Esophagus (tissue), 2 donors: ENCODE data around the gene LHCGR. TPM values are rescaled to one million over a fixed set of nuclear protein-coding genes. Genes with fewer than 3 reads are reported as not detected.

ENCODE experiments used
- H3K27ac ChIP-seq, 2 donors: one replicate each; pipeline ENCODE4 v1.5.1; 2013; ENCODE audit warnings: low read depth in 2 of 2, mild to moderate bottlenecking in 2 of 2, inconsistent platforms in 1 of 2, low read length in 1 of 2, moderate library complexity in 1 of 2
- H3K27me3 ChIP-seq, 2 donors: one replicate each; pipeline ENCODE4 v1.6.1; 2013; ENCODE audit warnings: low read length in 2 of 2, control low read depth in 1 of 2, mild to moderate bottlenecking in 1 of 2; ENCODE audit not compliant: insufficient read depth in 2 of 2, control insufficient read depth in 1 of 2
- H3K36me3 ChIP-seq, 2 donors: one replicate each; pipeline ENCODE4 v1.6.1; 2013; ENCODE audit warnings: low read length in 1 of 2; ENCODE audit not compliant: control insufficient read depth in 2 of 2, insufficient read depth in 2 of 2
- H3K4me1 ChIP-seq, 2 donors: one replicate each; pipeline ENCODE4 v1.6.1; 2013; ENCODE audit warnings: low read length in 1 of 2; ENCODE audit not compliant: control insufficient read depth in 2 of 2, insufficient read depth in 2 of 2
- H3K4me3 ChIP-seq, 2 donors: one replicate each; pipeline ENCODE4 v1.5.1; 2013; ENCODE audit warnings: low read length in 2 of 2, mild to moderate bottlenecking in 2 of 2, low read depth in 1 of 2, moderate library complexity in 1 of 2
- H3K9me3 ChIP-seq, 2 donors: one replicate each; pipeline ENCODE4 v1.6.1; 2013; ENCODE audit warnings: mild to moderate bottlenecking in 2 of 2, low read depth in 1 of 2, low read length in 1 of 2, moderate library complexity in 1 of 2; ENCODE audit not compliant: control insufficient read depth in 2 of 2, insufficient read depth in 1 of 2
- WGBS, 2 donors: extraction: QIAGEN DNeasy Blood & Tissue Kit; methylation state at CpG; one replicate each; pipeline ENCODE4 v1.1.7; 2013; 5-methylcytosine and 5-hydroxymethylcytosine counted together
- polyA plus RNA-seq, 2 donors: library from polyadenylated mRNA; stranded (reverse); fragments of 200-250 nt; gene quantifications; one replicate each; pipeline ENCODE4 v1.2.3, GENCODE V29; 2013
- donor health status: healthy with polysubstance abuse.
- donor health status: Bipolar disorder and iron deficiency.

The LHCGR gene
- polyA plus RNA-seq, 2 donors, result 0.59 to 1.1 TPM

DNA sequence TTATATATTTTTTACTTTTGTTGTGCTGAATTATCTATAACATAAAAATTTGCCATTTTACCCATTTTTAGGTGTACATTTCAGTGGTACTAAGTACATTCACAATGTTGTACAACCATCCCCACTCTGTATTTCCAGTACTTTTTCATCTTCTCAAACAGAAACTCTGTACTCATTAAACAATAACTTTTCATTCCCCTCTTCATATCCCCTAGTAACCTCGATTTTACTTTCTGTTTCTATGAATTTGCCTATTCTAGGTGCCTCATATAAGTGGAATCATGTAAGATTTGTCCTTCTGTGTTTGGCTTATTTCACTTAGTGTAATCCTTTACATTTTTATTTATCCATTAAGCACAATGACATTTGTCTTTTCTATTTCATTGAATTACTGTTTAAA is 86.5 kb downstream of the LHCGR start:
- H3K27me3 ChIP-seq, result no peaks in the 10 kb centered on the region
- 56 to 62% methylated on average over 1 of the region's 1 CpG for whole genome bisulfite sequencing, 2 donors
- H3K27ac ChIP-seq, result no peak overlapping the region
- no peak overlapping the region for H3K4me3 ChIP-seq
- H3K4me1 ChIP-seq, result no peaks in the 10 kb centered on the region
- H3K36me3 ChIP-seq, result no peaks in the 10 kb centered on the region
- H3K9me3 ChIP-seq, result no peaks in the 10 kb centered on the region

DNA sequence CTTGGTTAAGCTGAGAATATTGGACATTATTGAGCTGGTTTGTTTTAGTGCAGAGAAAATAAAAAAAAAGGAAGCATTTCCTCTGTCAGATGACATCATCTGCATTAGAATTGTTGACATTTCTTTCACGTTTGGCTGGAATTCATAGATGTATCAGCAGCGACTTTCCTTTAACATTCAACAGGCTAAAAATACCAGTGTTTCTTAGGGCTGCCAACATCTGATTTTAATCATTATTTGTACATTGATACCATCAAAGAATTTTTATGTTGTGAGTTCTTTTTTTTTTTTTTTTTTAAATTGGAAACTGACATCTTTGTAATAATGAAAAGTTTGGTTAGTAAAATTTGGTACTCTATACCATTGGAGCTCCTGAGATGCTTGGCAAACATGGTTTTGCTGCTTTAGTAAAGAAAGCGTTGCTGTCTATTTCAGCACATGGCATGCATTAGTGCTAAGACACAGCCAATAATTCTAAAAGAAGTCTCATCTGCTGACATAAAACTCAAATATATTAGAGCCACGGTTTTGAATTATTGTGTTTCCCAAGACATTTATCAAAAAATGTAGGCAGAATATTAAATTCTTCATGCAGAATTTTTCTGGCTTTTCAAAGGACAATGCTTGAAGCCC is 104.2 kb downstream of the LHCGR start:
- H3K27ac ChIP-seq, result no peak overlapping the region
- no peaks in the 10 kb centered on the region for H3K27me3 ChIP-seq
- H3K4me3 ChIP-seq, result no peak overlapping the region
- no peaks in the 10 kb centered on the region for H3K9me3 ChIP-seq
- 32 to 36% methylated on average over 4 of the region's 4 CpGs for WGBS, 2 donors
- no peaks in the 10 kb centered on the region for H3K4me1 ChIP-seq
- H3K36me3 ChIP-seq, result no peaks in the 10 kb centered on the region

GRCh38 chr2:48638261-48638660 is 117.3 kb downstream of the LHCGR start:
- no peak overlapping the region for H3K4me3 ChIP-seq
- 31 to 45% methylated on average over 1 of the region's 1 CpG for WGBS, 2 donors
- no peak overlapping the region for H3K27ac ChIP-seq
- H3K4me1 ChIP-seq, result no peaks in the 10 kb centered on the region
- H3K9me3 ChIP-seq, result peaks cover 0 to 4% of the 10 kb centered on the region in 2 donors
- H3K36me3 ChIP-seq, result no peaks in the 10 kb centered on the region
- no peaks in the 10 kb centered on the region for H3K27me3 ChIP-seq

Other genes with a start within 250 kb of the LHCGR start
- gene STON1, start 225.6 kb downstream of the LHCGR start, polyA plus RNA-seq, result 1 to 10 TPM; 3.8 to 5.5 TPM
- gene GTF2A1L, start 137.9 kb downstream of the LHCGR start, polyA plus RNA-seq, result 1 to 10 TPM in 1 of 2 donors, under 1 TPM in 1; 0.24 to 1.6 TPM